Measurements from ENCODE around the gene PTCHD4. TPM values are rescaled to one million over a fixed set of nuclear protein-coding genes. Genes with fewer than 3 reads are reported as not detected.
"Not testable (repeated sequence)": the region's sequence is repeated elsewhere in the genome, so short reads cannot be mapped to it uniquely, and the experiment has no call there.

PTCHD4 gene
- total RNA-seq = 1.7 TPM

DNA sequence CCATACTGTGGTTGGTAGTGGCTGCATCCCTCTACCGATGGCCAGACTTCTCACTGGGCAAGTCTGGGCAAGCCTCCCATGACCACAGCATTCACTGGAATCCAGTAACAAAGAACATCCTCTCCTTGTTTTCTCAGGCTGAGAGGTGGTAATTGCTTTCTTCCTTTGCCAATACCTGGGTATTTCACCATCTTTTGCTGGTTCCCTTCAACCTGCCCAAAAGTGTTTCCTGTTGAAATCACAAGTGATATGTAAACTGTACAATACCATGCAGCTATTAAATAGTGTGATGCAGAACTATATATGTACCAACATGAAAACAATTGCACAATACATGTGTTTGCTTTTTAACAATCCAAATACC lies at the start of gene PTCHD4:
Gene PTCHD4 (minus strand): TSS at position 55 of the 364 bp plus-strand sequence. CDS start 42,240 bp downstream, outside the sequence.
- no peak for ATAC-seq
- intact Hi-C loops (cut with DNase I) = no loop called here

GRCh38 chr6:48151142-48151541 lies 40.1 kb upstream of the PTCHD4 start:
- DNase-seq (ENCODE audit: low spot score) = no peak
- intact Hi-C loops (cut with DNase I) = no loop called here
- no peak for ATAC-seq

More for the DNA sequence above, at the start of gene PTCHD4:
- DNase-seq (ENCODE audit: low spot score) = no peak

- ATAC-seq (no peak), DNase-seq (ENCODE audit: low spot score) (no peak)
- intact Hi-C loops (cut with DNase I) = no loop called here
Measured at GRCh38 chr6:48150701-48151100, 39.7 kb upstream of the PTCHD4 start.

- ATAC-seq (no peak), DNase-seq (ENCODE audit: low spot score) (no peak)
- intact Hi-C loops (cut with DNase I) = no loop called here
Measured at GRCh38 chr6:48147051-48147450, 36.1 kb upstream of the PTCHD4 start.

GRCh38 chr6:48144021-48144420 lies 33.0 kb upstream of the PTCHD4 start:
- DNase-seq (ENCODE audit: low spot score) (no peak), ATAC-seq (no peak)
- intact Hi-C loops (cut with DNase I) = no loop called here

DNA sequence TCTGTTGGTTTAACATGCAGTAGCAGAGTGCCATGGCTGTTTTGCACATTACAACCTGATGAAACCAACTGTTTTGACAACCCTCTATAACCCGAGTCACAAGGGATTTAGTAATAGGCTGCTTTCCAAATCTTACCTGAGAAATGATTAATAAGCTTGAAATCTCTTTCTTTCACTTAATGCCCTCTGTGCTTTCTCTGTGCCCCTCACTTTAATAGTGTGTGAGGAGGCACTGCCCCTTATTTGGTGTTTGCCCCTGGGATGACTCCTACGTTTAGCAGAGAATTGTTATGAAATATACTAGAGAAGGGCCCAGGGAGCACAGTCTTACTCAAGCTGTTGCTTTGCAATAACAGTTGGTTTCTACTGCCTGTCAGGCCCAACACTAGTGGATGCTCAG lies 31.0 kb upstream of the PTCHD4 start:
- intact Hi-C loops (cut with DNase I) = no loop called here
- DNase-seq (ENCODE audit: low spot score) (no peak), ATAC-seq (peak; percentile 49)

- intact Hi-C loops (cut with DNase I) = no loop called here
- DNase-seq (ENCODE audit: low spot score) = no peak
- no peak for ATAC-seq
Measured at GRCh38 chr6:48139818-48140614, 29.0 kb upstream of the PTCHD4 start.

- intact Hi-C loops (cut with DNase I) = no loop called here
Measured at GRCh38 chr6:48136856-48137255, 25.9 kb upstream of the PTCHD4 start.

GRCh38 chr6:48135323-48136084 lies 24.5 kb upstream of the PTCHD4 start:
- ATAC-seq (peak; percentile 74), DNase-seq (ENCODE audit: low spot score) (no peak)
- intact Hi-C loops (cut with DNase I) = no loop called here

More at GRCh38 chr6:48136856-48137255, 25.9 kb upstream of the PTCHD4 start:
- ATAC-seq (no peak), DNase-seq (ENCODE audit: low spot score) (no peak)

DNA sequence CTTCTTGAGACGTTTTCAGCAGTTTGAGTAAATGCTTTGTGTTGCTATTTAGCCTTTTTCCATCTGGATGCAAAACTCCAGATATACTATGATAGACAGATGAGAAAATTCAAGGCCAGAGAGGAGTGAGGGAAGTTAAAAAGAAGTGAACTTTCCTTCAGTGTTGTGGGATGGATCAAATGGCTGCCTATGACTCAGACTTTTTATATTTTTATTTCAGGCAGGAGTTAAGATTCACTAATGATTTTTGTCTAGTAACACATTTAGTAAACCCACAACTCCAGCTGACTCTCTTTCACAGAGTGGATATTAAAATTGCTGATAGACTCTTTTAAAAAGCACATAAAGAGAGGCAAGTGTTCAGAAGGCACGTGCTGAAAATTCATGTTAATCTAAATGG lies 23.2 kb upstream of the PTCHD4 start:
- DNase-seq (ENCODE audit: low spot score) = no peak
- no peak for ATAC-seq
- intact Hi-C loops (cut with DNase I) = no loop called here

- intact Hi-C loops (cut with DNase I) = no loop called here
- ATAC-seq (no peak), DNase-seq (ENCODE audit: low spot score) (no peak)
Measured at GRCh38 chr6:48123601-48124000, 12.6 kb upstream of the PTCHD4 start.

- ATAC-seq; DNase-seq (ENCODE audit: low spot score); intact Hi-C loops (cut with DNase I): not testable (repeated sequence)
Measured at GRCh38 chr6:48121983-48122749, 11.2 kb upstream of the PTCHD4 start.

- DNase-seq (ENCODE audit: low spot score) (no peak), ATAC-seq (no peak)
- intact Hi-C loops (cut with DNase I) = no loop called here
Measured at GRCh38 chr6:48116699-48117645, 6.0 kb upstream of the PTCHD4 start.

- DNase-seq (ENCODE audit: low spot score) = no peak
- no peak for ATAC-seq
- intact Hi-C loops (cut with DNase I) = no loop called here
Measured at GRCh38 chr6:48113130-48113529, 2.1 kb upstream of the PTCHD4 start.

GRCh38 chr6:48111575-48111974 lies 578 bp upstream of the PTCHD4 start:
- DNase-seq (ENCODE audit: low spot score) (no peak), ATAC-seq (no peak)
- intact Hi-C loops (cut with DNase I) = no loop called here

DNA sequence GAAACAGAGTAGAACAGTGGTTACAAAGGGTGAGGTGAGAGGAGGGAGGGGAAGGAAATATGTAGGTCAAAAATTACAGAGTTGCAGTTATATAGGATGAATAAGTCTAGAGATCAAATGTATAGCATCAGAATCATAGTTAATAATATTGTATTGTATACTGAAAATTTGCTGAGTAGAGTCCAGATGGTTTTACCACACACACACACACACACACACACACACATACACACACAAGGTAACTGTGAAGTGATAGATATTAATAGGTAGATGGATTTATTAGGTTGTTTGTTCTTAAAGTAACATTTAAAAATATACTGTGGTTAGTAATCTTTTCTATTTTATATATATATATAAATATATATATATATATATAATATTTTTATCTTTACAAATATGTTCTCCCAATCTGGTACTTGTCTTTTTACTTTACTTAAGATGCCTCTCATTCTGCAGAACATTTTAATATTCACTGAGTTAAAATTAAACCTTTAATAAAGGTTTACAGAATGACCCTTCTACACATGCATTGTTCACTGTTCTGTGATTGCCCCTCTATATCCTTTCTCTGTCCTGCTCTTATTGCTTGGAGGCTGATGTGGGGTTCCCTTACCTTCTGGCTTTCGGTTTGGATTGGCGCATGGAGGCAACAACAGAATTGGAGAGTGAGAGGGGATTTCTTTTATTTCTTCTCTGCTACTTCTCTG lies 408 bp downstream of the PTCHD4 start:
- no peak for DNase-seq (ENCODE audit: low spot score)
- no peak for ATAC-seq
- intact Hi-C loops (cut with DNase I) = no loop called here

- ATAC-seq (no peak), DNase-seq (ENCODE audit: low spot score) (no peak)
- intact Hi-C loops (cut with DNase I) = no loop called here
Measured at GRCh38 chr6:48109944-48110343, 1.1 kb downstream of the PTCHD4 start.

Measured in sciatic nerve (tissue), 2 donors.